ENCODE data around the gene ISLR. TPM values are rescaled to one million over a fixed set of nuclear protein-coding genes. Genes with fewer than 3 reads are reported as not detected.
A peak's percentile ranks its signal among the peaks of the same experiment; 100 is the strongest.

The ISLR gene
- 24.8 TPM for polyA plus RNA-seq
- long read RNA-seq, donor 1, partial matches to known transcripts, result 0 of 1 reads
- long read RNA-seq, donor 1, other reads (novel, unspliced or antisense), result 0 of 1 reads
- long read RNA-seq, donor 2, partial matches to known transcripts, result 0 of 8 reads
- long read RNA-seq, donor 2, other reads (novel, unspliced or antisense), result 0 of 8 reads
- long read RNA-seq, donor 3, result 0 reads
- long read RNA-seq, donor 4, partial matches to known transcripts, result 0 of 1 reads
- long read RNA-seq, donor 4, other reads (novel, unspliced or antisense), result 0 of 1 reads
- long read RNA-seq, donor 5, transcript ISLR-202 (2 exons, 2,175 nt), result minor isoform, 6 of 16 reads
- long read RNA-seq, donor 5, transcript ISLR-201 (2 exons, 2,371 nt), result major isoform, 10 of 16 reads
- long read RNA-seq, donor 5, partial matches to known transcripts, result 0 of 16 reads
- long read RNA-seq, donor 5, other reads (novel, unspliced or antisense), result 0 of 16 reads
- long read RNA-seq, donor 6, partial matches to known transcripts, result 19 of 26 reads
- long read RNA-seq, donor 6, other reads (novel, unspliced or antisense), result 0 of 26 reads
- long read RNA-seq, donor 7, transcript ISLR-202 (2 exons, 2,175 nt), result minor isoform, 5 of 15 reads
- long read RNA-seq, donor 7, transcript ISLR-201 (2 exons, 2,371 nt), result major isoform, 10 of 15 reads
- long read RNA-seq, donor 7, partial matches to known transcripts, result 0 of 15 reads
- long read RNA-seq, donor 7, other reads (novel, unspliced or antisense), result 0 of 15 reads
- long read RNA-seq, donor 8, transcript ISLR-201 (2 exons, 2,371 nt), result major isoform, 8 of 13 reads
- long read RNA-seq, donor 8, transcript ISLR-202 (2 exons, 2,175 nt), result minor isoform, 5 of 13 reads
- long read RNA-seq, donor 8, partial matches to known transcripts, result 0 of 13 reads
- long read RNA-seq, donor 8, other reads (novel, unspliced or antisense), result 0 of 13 reads
- long read RNA-seq, donor 9, partial matches to known transcripts, result 0 of 5 reads
- long read RNA-seq, donor 9, other reads (novel, unspliced or antisense), result 0 of 5 reads
- long read RNA-seq, donor 10, partial matches to known transcripts, result 0 of 4 reads
- long read RNA-seq, donor 10, other reads (novel, unspliced or antisense), result 0 of 4 reads
- long read RNA-seq, donor 11, transcript ISLR-201 (2 exons, 2,371 nt), result major isoform, 15 of 18 reads
- long read RNA-seq, donor 11, partial matches to known transcripts, result 0 of 18 reads
- long read RNA-seq, donor 11, other reads (novel, unspliced or antisense), result 0 of 18 reads

- Histone ChIP-seq H3K27me3 (ENCODE audit: control insufficient read depth, insufficient read depth, low read length) (peaks cover 2% of the 10 kb centered on the region), H3K36me3 (ENCODE audit: control insufficient read depth, insufficient read depth, low read length) (peaks cover 3% of the 10 kb centered on the region), H3K27ac (ENCODE audit: low read length) (peak within 1 kb of the TSS; percentile 83), H3K4me1 (ENCODE audit: control insufficient read depth, insufficient read depth, low read length) (peaks cover 11% of the 10 kb centered on the region), H3K4me3 (ENCODE audit: low read length) (peak within 1 kb of the TSS; percentile 39), H3K9me3 (ENCODE audit: control insufficient read depth, low read depth, low read length) (no peaks in the 10 kb centered on the region)
- WGBS (ENCODE audit: insufficient coverage, low lambda C conversion rate), result no CpG with 5 or more reads among the region's 20 CpGs
- DNase-seq, result peak in 1 of 2 donors; percentile 42
Measured at GRCh38 chr15:74173380-74174218, at the start of gene ISLR. TSS of gene ISLR (plus strand) at chr15:74173710. CDS start at chr15:74174859, 1,149 bp downstream.

GRCh38 chr15:74124196-74124595, 49.3 kb upstream of the ISLR start:
- no CpG with 5 or more reads among the region's 3 CpGs for WGBS (ENCODE audit: insufficient coverage, low lambda C conversion rate)
- H3K27me3 ChIP-seq (ENCODE audit: control insufficient read depth, insufficient read depth, low read length), result peaks cover 67% of the 10 kb centered on the region

GRCh38 chr15:74124759-74125158, 48.8 kb upstream of the ISLR start:
- Histone ChIP-seq H3K27ac (ENCODE audit: low read length) (no peak overlapping the region), H3K4me3 (ENCODE audit: low read length) (no peak overlapping the region), H3K27me3 (ENCODE audit: control insufficient read depth, insufficient read depth, low read length) (peaks cover 72% of the 10 kb centered on the region), H3K36me3 (ENCODE audit: control insufficient read depth, insufficient read depth, low read length) (no peaks in the 10 kb centered on the region), H3K9me3 (ENCODE audit: control insufficient read depth, low read depth, low read length) (peaks cover 5% of the 10 kb centered on the region), H3K4me1 (ENCODE audit: control insufficient read depth, insufficient read depth, low read length) (peaks cover 5% of the 10 kb centered on the region)
- DNase-seq, result no peak
- WGBS (ENCODE audit: insufficient coverage, low lambda C conversion rate), result no CpG with 5 or more reads among the region's 7 CpGs

More at GRCh38 chr15:74124196-74124595, 49.3 kb upstream of the ISLR start:
- Histone ChIP-seq H3K27ac (ENCODE audit: low read length) (no peak overlapping the region), H3K4me1 (ENCODE audit: control insufficient read depth, insufficient read depth, low read length) (peaks cover 4% of the 10 kb centered on the region), H3K4me3 (ENCODE audit: low read length) (no peak overlapping the region), H3K9me3 (ENCODE audit: control insufficient read depth, low read depth, low read length) (peaks cover 5% of the 10 kb centered on the region), H3K36me3 (ENCODE audit: control insufficient read depth, insufficient read depth, low read length) (no peaks in the 10 kb centered on the region)
- no peak for DNase-seq

GRCh38 chr15:74127255-74127953, 46.1 kb upstream of the ISLR start:
- H3K27me3 ChIP-seq (ENCODE audit: control insufficient read depth, insufficient read depth, low read length), result peaks cover 86% of the 10 kb centered on the region
- no peaks in the 10 kb centered on the region for H3K36me3 ChIP-seq (ENCODE audit: control insufficient read depth, insufficient read depth, low read length)
- peaks cover 13% of the 10 kb centered on the region for H3K9me3 ChIP-seq (ENCODE audit: control insufficient read depth, low read depth, low read length)
- H3K27ac ChIP-seq (ENCODE audit: low read length), result no peak overlapping the region
- peak; percentile 76 to 77 for DNase-seq
- WGBS (ENCODE audit: insufficient coverage, low lambda C conversion rate), result no CpG with 5 or more reads among the region's 44 CpGs
- peaks cover 7% of the 10 kb centered on the region for H3K4me1 ChIP-seq (ENCODE audit: control insufficient read depth, insufficient read depth, low read length)
- H3K4me3 ChIP-seq (ENCODE audit: low read length), result peak overlapping the region; percentile 5

- Histone ChIP-seq H3K4me1 (ENCODE audit: control insufficient read depth, insufficient read depth, low read length) (peaks cover 7% of the 10 kb centered on the region), H3K36me3 (ENCODE audit: control insufficient read depth, insufficient read depth, low read length) (no peaks in the 10 kb centered on the region), H3K27me3 (ENCODE audit: control insufficient read depth, insufficient read depth, low read length) (peaks cover 86% of the 10 kb centered on the region), H3K9me3 (ENCODE audit: control insufficient read depth, low read depth, low read length) (peaks cover 21% of the 10 kb centered on the region), H3K27ac (ENCODE audit: low read length) (no peak overlapping the region), H3K4me3 (ENCODE audit: low read length) (peak overlapping the region; percentile 5)
- no CpG with 5 or more reads among the region's 53 CpGs for WGBS (ENCODE audit: insufficient coverage, low lambda C conversion rate)
- DNase-seq, result no peak
Measured at GRCh38 chr15:74127954-74128784, 45.3 kb upstream of the ISLR start.

GRCh38 chr15:74128785-74129585, 44.5 kb upstream of the ISLR start:
- Histone ChIP-seq H3K4me3 (ENCODE audit: low read length) (no peak overlapping the region), H3K9me3 (ENCODE audit: control insufficient read depth, low read depth, low read length) (peaks cover 29% of the 10 kb centered on the region), H3K27me3 (ENCODE audit: control insufficient read depth, insufficient read depth, low read length) (peaks cover 90% of the 10 kb centered on the region), H3K36me3 (ENCODE audit: control insufficient read depth, insufficient read depth, low read length) (no peaks in the 10 kb centered on the region), H3K27ac (ENCODE audit: low read length) (no peak overlapping the region), H3K4me1 (ENCODE audit: control insufficient read depth, insufficient read depth, low read length) (peaks cover 7% of the 10 kb centered on the region)
- 4% methylated on average over 5 of the region's 43 CpGs for WGBS (ENCODE audit: insufficient coverage, low lambda C conversion rate)
- DNase-seq, result peak in 1 of 2 donors; percentile 6

- Histone ChIP-seq H3K27ac (ENCODE audit: low read length) (no peak overlapping the region), H3K4me1 (ENCODE audit: control insufficient read depth, insufficient read depth, low read length) (peaks cover 11% of the 10 kb centered on the region), H3K27me3 (ENCODE audit: control insufficient read depth, insufficient read depth, low read length) (peaks cover 91% of the 10 kb centered on the region), H3K36me3 (ENCODE audit: control insufficient read depth, insufficient read depth, low read length) (no peaks in the 10 kb centered on the region), H3K9me3 (ENCODE audit: control insufficient read depth, low read depth, low read length) (peaks cover 36% of the 10 kb centered on the region), H3K4me3 (ENCODE audit: low read length) (no peak overlapping the region)
- WGBS (ENCODE audit: insufficient coverage, low lambda C conversion rate), result no CpG with 5 or more reads among the region's 40 CpGs
- peak in 1 of 2 donors; percentile 26 for DNase-seq
Measured at GRCh38 chr15:74129586-74130154, 43.8 kb upstream of the ISLR start.

Measured in large intestine (tissue), 12 donors.